Measurements from ENCODE around the gene IL22RA1.

IL22RA1 gene

DNA sequence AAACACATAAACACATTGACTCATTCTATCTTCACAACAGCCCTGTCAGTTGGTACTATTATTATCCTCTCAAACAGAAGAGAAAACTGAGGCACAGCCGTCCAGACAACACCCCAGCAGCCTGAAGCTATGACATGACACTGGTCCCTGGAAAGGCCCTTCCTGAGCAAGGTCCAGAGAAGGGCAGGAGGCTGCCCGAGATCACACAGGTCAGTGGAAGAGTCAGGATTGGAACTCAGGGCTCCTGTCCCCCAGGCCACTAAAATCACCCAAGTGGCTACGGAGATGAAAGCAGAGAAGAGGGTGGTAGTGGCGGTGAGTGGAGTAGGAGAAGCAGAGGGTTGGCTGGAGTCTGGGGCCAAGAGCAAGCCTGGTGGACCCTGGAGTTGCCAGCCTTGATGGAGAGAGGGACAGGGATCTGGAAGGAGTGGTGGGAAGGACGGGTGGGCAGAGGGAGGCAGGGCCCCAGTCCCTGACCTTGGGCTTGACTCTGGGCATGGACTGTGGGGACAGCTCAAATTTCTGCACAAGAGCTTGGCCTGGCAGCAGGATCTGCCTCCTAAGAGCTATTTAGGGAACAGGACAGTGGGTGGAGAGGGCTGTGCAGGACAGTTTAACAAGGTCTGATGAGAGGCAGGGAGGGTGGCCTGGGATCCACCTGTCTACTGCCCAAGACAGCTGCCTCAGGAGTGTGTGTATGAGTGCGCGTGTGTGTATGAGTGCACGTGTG, 46.8 kb downstream of the IL22RA1 start:
- no peak for DNase-seq

DNA sequence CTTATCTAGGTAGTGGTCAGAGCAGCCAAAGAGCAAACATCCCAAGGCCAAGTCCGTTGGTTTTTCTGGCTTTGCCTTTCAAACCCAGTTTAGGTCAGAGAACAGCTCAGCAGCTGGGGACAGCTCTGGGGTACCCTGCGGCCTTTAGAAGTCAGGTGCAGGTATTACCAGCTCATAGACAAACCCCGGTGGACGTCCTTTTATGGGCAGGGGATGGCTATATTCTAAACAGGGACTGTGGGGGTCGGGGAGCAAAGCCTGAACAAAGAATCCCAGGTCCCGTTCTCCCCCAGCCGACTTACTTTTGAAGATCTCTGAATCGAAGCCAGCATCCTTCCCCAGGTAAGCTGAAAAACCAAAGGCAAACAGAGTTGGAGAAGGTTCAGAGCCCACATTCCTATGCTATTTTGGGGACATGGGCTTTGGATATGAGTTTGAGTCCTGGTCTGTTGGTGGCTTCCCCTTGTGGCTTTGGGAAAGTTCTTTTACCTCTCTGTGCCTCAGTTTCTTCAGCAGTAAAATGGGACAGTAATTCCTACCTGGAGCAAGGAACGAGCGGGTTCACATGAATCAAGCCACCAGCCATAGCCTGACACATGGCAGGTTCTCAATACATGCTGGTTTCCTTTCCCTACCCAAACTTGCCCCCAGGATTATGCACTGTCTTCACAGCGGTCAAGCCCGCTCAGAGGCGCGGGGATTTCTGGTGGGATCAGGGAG, 47.6 kb downstream of the IL22RA1 start:
- DNase-seq, result no peak

DNA sequence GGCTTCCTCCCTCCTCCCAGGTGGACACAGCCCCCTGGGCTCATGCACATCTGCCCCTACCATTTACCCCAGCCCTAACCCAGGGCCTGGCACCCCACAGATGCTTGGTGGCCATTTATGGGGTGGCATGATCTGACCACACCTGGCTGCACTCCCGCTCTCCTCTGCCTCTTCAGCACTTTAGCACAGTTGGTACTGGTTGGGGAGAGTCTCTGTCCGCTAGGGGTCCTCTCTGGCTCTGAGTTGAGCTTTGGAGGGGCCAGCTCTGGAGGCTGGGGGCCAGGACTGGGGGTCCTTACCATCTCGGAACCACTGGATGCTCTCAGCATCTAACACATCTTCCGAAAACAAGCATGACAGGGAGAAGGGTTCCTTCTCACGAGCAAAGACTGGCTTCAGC, 48.4 kb downstream of the IL22RA1 start:
- DNase-seq, result no peak

DNA sequence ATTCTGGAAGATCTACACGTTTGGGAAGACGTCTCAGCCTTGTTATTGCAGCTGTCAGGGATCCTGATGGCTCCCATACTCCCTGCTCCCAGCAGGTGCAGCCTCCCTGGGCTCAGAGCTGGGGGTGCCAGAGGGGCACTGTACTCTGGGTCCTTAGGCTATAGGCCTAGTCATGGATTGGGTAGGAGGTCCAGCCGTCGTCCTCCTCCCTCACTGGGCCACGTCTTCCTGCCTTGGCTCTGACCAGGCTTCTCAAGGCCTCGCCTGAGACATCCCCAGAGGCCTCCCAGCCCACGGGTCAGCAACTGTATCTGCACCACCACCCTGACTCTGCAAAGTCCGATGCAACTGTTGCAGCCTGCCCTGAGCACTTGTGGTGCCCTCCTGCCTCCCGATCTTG, 49.2 kb downstream of the IL22RA1 start:
- no peak for DNase-seq

DNA sequence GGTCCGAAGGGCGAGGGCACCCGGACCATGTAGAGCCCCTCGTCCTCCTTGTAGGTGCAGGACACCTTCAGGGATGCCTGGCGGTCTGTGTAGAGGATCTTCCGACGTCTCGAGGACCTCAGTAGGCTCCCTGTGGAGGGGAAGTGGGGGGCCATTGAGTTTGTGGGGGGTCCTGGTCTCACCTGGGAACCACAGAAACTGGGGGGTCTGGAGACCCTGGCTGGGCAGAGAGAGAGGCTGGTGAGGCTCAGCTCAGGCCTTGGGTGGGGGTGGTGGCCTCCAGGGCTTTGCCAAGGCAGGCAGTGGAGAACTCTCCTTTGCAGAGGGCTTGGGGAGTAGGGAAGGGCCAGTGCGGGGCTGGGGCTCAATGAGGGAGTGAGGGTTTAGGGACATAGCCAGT, 50.0 kb downstream of the IL22RA1 start:
- DNase-seq, result no peak

DNA sequence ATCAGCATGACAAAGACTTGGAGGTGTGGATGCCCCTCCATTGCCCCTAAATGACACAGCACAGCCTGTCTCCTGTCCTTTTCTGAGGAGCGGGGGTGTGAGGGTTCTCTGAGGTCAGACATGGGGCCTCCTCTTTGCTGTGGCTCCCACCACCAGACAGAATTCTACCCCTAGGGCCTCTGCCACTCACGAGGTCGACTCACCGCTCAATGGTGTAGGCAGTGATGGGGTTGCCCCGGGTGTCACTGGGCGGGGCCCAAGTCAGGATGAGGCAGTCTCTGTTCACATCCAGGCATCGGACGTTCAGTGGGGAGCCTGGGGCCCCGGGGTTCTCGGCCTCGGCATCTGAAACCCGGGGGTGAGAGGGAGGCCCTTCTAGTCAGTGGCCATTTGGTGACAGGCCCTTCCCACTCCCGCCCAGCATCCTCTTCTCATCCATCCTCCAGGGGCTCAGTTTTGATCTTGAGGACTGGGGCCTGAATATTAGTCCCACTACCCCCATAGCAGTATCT, 50.9 kb downstream of the IL22RA1 start:
- no peak for DNase-seq

DNA sequence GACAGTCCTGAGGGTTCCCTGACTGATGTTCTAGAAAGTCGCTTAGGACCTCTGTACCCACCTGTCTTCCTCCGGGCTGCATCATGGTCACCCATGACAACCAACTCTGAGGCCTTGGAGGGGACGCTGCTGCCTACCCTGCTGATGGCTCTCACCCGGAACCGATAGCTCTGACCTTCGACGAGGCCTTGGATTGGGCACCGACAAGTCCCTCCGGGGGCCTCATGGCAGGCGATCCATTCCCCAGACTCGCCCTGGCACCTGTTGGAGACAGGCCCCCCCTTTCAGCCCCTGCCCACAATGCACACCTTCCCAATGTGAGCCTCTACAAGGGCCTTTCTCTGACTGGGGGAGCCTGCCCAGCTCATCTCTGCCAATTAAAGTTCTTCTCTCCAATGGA, 52.2 kb downstream of the IL22RA1 start:
- no peak for DNase-seq

DNA sequence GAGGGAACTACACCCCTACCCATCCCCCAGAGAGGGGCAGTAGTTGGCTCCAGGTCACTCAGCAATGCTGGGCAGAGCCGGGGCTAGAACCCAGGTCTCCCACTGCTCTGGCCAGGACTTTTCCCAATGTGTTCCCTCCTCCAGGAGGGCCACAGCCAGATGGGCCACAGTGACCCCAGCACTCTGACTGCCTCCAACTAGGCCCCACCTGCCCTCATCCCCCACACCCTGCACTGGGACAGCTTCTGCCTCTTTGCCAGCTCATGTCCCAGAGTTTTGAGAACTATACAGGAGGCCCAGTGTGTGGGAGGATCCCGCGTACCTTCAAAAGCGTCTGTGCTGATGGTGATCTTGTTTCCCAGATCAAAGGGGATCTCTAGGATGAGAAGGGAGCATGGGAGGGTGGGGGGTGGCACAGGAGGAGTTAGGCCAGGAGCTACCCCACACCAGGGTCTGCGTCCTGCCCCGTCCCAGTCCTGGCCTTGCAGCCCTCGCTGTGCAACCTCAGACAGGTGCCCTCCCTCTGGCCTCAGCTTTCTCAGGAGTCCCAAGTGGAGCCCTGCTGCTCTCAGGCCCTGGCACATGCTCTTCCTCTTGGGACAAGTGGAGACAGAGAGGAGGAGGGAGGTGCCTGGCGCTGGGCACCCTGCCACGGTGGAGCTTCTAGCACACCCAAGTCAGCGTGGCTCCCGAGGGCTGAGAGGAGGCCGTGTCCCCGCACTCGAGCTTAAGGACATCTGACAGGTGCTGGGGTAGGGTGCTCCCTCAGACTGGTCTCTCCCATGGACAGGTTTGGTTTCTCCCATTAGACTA, 53.0 kb downstream of the IL22RA1 start:
- DNase-seq, result peak; percentile 76

DNA sequence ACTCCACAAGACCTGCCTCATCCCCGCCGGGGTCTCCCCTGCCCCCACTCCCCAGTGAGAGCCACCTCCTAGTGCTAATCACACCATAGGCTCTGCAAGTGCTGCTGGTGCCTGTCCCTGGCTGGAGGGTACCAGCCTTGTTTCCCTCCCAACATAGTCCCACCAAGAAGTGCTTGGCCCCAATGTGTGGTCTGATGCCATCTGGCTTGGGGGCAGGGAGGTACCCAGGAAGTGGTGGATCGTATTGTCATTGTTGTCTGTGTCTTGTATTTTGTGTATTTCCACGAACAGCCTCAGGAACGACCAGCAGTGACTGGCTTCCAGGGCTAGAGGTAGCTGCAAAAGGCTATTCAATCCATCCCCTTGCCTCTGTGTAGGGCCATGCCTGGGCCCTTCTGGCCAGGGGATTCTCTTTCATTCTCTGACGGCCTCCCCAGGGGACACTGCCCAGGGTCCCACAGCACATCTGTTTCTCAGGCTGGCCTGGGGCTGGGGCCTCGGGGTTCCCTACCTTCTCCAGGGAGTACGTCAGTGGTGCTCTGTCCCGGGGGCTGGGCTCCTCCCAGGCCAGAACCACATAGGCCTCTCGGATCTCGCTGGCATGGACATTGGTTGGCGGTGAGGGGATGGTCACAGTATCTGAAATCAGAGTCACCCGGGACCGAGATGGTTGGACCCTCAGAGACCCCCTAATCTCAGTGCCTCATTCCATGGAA, 53.8 kb downstream of the IL22RA1 start:
- no peak for DNase-seq

DNA sequence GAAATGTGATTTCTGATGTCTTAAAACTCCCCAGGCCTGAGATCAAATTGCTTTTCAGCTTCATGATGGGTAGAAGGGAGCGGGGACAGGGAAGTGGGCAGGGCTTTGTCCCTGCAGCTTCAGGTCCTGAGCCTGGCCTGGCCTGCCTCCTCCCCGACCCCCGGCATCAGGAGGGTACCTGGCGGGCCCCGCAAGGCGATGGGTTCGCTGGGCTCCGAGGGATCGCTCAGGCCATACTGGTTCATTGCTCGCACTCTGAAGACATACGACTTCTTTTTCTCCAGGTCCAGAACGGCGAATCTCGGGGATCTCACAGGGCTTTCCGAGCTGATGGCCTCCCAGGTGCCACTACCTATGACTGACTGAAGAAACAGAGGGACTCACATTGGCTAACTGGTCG, 56.5 kb downstream of the IL22RA1 start:
- DNase-seq, result no peak

DNA sequence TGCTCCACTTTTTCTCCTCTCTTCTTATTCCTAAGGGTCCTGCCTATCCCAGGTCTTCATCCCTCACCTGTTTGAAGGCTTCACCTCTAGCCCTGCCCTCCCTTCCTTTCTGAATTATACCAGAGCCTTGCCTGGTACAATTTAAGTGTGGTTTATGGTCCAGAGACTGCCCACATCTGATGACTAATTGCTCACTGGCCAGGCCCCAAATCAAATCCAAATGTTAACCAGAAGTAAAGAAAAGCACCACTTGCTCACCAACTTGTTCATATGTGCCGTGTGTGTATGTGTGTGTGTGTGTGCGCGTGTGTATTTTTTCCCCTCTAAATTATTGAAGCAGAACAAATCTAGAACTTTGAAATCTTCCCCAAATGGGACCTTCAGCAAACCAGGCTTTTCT, 57.4 kb downstream of the IL22RA1 start:
- DNase-seq, result no peak

DNA sequence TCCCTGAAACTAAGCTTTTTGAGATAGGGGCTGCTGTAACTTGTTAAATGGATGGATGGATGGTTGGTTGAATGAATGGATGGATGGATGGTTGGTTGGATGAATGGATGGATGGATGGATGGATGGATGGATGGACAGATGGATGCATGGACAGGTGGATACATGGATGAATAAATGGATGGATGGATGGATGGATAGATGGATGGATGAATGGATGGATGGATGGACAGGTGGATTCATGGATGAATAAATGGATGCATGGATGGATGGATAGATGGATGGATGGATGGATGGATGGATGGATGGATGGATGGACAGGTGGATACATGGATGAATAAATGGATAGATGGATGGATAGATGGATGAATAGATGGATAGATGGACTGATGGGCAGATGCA, 57.9 kb downstream of the IL22RA1 start:
- no peak for DNase-seq

DNA sequence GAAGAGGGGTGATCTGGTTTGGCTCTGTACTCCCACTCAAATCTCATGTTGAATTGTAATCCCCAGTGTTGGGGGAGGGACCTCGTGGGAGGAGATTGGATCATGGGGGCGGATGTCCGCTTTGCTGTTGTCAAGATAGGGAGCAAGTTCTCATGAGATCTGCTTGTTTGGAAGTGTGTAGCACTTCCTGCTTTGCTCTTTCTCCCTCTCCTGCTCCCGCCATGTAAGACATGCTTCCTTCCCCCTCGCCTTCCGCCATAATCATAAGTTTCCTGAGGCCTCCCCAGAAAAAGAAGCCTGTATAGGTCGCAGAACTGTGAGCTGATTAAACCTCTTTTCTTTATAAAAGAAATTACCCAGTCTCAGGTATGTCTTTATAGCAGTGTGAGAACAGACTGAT, 58.9 kb downstream of the IL22RA1 start:
- no peak for DNase-seq

DNA sequence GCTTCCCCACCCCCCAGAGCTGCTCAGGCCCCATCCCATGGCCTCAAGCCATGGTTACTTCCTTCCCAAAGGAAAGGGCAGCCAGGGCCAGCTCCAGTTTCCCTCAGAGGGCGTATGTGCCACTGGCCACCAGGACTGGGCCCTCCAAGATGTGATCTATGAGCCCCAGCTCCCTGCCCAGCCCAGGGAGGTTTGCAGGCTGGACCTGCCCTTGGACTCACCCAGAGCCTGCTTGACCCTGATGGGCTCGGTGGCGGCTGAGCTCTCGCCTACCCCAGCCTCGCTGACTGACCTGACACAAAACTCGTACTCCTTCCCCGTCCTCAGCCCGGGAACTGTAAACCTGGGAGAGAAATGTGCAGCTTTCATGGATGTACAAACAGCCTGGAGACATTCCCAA, 60.6 kb downstream of the IL22RA1 start:
- no peak for DNase-seq

DNA sequence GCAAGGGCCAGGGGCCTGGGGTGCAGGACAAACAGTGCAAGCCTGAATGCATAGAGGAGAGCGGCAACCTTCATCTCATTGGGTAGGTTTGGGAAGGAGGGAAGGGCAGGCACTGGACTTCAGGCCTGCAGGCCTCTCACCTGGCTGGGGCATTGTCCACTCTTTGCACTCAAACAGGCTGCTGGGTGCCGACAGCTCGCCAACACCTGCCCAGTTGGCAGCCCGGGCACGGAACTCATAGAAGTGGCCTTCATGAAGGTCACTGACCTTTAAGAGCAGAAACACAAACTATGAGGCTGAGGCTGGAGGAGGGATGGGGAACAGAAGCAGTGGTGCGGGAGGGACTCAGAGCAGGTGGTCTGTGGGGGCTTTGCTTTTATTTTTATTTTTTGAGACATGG, 61.8 kb downstream of the IL22RA1 start:
- DNase-seq, result no peak

DNA sequence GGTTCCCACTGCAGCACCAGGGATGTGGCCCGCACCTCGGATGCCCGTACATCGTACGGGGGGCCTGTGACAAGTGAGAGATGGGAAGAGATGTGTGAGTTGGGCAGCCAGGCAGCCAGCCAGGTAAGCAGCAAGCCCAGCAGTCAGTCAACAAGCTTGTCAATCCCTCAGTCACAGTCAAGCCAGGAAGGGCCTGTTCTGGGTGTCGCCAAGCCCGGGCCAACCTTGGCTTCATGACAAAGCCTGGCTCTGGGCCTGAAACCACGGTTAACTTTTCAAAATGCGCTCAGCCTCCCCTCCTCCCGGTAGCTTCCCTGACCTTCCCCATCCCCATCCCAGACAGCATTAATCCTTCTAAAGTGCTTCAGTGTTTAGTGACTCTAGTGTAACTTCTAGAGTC, 62.8 kb downstream of the IL22RA1 start:
- DNase-seq, result no peak

DNA sequence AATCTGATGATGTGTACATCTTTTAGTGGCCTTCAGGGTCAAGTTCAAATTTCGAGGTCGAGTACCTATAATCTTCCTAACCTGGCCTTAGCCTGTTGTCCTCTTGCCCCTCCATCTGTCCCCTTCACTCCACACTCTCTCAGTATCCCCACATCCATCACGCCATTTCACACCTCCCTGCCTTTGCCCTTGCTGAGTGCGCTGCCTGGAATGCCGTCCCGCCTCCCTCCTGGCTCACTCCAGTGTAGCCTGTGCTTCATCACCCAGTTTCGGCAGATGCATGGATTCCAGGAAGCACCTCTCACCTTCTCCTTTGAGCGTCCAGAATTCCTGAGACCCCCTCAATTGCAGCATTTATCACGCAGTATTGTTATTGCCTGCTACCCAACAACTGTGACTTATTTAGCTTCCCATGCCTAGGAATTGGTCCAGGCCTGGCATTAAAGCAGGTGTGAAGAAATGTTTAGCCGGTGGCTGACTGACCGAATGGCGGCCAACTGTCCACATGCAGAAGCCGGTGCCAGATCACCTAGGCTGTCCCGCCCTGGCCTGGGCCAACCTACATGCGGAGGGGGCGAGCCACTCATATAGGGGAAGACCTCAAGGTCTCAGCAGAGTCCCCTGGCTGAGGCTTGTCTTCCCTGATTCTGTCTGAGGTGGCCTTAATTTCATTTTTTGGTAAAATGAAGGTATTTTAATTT, 65.5 kb downstream of the IL22RA1 start:
- no peak for DNase-seq

DNA sequence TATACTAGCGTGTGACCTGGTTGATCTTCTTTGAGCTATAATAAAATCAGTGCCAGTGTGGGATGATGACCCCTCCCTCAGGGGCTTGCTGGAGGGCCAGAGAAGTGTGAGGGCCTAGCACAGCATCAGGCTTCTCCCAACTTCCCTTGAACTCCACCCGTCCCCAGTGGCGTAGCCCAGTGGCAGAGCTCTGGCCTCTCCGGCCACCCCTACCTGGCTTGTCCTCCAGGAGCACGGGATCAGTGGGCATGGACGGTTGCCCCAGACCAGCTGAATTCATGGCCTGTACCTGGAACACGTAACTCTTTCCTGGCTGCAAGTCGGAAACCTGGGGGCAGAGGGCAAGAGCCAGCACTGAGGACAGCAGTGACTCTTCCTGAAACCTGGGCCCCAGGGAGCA, 67.0 kb downstream of the IL22RA1 start:
- no peak for DNase-seq

DNA sequence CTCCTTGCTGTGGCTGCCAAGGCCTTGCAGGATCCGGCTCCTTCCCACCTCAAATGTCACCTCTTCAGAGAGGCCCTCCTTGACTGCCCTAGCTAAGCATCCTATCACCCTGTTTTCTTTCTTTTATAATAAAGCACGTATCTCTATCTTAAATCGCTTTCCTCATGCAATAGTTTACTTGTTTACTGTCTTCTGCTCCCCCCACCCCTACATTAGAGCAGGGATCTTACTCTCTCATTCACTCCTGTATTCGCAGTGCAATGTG, 67.4 kb downstream of the IL22RA1 start:
- no peak for DNase-seq

DNA sequence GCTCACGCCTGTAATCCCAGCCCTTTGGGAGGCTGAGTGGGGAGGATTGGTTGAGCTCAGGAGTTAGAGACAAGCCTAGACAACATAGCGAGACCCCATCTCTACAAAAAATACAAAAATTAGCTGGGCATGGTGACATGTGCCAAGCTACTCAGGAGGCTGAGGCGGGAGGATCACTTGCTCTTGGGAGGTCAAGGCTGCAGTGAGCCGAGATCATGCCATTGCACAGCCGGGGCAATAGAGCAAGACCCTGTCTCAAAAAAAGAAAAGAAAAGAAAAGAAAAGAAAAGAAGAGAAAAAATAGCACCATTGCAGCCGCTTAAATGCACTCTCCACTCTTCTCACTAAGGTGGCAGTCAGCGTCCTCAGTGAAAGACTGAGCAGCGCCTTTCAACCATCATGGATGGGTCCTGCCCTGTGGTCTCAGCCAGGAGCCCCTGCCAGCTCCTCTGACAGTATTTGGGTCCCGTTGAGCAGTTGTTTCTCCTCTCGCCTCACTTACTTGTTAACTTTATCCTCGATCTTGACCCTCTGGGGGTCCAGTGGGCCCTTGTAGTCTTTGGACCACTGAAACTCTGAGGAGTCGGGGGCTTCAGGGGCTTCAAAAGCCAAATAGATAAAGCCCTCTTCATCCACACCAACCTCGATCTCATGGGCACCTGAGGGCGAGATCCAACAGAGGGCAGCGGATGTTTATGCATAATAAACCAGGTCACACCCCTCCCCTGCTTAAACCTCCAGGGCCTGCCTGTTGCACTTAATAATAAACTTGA, 67.9 kb downstream of the IL22RA1 start:
- no peak for DNase-seq

DNA sequence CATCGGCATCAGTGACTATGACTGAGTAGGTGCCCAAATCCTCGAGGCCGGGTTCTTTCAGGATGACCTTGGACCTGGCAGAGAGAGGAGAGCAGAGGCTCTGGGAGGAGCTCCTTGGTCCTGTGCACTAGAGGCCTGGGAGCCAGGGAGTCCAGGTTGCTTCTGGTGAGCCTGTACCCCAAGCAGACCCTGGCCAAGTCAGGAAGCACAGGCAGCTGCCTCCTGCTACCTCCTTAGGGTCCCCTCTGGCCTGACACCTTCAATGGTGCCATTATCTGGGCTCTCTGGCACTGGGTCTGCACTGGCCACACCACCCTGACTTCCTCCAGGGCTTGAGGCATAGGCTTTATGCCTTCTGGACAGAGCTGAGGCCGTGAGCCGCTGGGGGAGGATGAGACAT, 68.7 kb downstream of the IL22RA1 start:
- no peak for DNase-seq

DNA sequence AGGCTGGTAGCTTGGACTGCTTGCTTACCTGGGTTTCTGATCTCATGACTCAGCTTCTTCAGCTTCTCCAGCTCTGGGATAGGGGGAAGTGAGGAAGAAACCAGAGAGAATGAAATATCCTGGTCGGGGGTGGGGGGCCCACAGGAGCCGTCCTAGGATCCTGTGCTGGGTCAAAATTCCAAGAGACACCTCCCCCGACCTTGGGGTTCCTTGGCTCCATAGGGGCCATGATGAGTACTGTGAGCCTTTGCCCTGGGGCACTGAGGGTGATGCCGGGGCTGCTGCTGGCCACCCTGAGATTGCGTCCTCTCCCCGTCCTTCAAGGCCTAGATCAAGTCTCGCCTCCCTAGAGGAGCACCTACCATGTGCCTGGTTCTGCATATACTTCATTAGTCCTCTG, 71.0 kb downstream of the IL22RA1 start:
- DNase-seq, result no peak
